ENCODE data around the gene TOX2. TPM values are rescaled to one million over a fixed set of nuclear protein-coding genes. Genes with fewer than 3 reads are reported as not detected.

The TOX2 gene
- total RNA-seq, 1 donor from 2014 or later, result 0.94 TPM

DNA sequence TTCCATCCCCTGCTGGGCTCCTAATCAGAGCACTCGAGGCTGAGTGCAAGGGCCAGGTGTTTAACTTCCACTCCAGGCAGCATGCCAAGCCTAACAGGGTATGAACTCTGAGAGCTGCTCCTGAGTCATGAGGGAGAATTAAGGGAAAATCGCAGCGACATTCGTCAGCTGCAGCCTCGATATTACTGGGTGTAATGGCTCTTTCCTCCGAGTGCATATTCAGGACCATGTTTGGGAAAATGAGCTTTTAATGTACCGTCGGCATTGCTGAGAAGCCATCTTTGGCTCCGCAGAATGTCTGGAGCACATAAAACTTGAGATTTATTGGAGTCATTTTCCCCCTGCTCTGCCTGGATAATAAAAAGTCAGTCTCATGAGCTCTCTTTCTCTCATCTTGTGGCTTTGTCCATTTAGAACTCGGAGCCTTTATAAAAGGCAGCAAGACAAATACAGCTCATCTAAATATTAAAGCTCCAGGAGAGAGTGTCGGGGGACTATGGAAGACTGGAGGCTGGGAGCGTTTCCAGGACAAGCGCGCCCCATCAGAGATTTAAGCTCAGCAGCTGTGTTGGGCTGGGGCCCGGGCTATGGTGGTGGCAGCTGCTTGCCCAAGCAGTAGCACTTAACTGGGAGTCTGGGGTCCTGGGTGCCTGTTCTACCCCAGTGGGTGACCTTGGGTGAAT, 103.7 kb downstream of the TOX2 start:
- Mint-ChIP-seq H3K27ac (peak overlapping the region; percentile 78), H3K4me1 (peaks cover 23% of the 10 kb centered on the region), H3K9me3 (no peaks in the 10 kb centered on the region), H3K4me3 (peak overlapping the region; percentile 20), H3K27me3 (ENCODE audit: low read depth) (peaks cover 8% of the 10 kb centered on the region), H3K36me3 (no peaks in the 10 kb centered on the region)
- TF ChIP-seq, protein P1, sequence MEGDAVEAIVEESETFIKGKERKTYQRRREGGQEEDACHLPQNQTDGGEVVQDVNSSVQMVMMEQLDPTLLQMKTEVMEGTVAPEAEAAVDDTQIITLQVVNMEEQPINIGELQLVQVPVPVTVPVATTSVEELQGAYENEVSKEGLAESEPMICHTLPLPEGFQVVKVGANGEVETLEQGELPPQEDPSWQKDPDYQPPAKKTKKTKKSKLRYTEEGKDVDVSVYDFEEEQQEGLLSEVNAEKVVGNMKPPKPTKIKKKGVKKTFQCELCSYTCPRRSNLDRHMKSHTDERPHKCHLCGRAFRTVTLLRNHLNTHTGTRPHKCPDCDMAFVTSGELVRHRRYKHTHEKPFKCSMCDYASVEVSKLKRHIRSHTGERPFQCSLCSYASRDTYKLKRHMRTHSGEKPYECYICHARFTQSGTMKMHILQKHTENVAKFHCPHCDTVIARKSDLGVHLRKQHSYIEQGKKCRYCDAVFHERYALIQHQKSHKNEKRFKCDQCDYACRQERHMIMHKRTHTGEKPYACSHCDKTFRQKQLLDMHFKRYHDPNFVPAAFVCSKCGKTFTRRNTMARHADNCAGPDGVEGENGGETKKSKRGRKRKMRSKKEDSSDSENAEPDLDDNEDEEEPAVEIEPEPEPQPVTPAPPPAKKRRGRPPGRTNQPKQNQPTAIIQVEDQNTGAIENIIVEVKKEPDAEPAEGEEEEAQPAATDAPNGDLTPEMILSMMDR (IDR thresholded peaks at IDR 0.05; ENCODE audit: unreplicated experiment), result no peak
- DNase-seq (ENCODE audit: low spot score in 2 of 2, unreplicated experiment in 2 of 2), result peak in 1 of 2 experiments; percentile 48

DNA sequence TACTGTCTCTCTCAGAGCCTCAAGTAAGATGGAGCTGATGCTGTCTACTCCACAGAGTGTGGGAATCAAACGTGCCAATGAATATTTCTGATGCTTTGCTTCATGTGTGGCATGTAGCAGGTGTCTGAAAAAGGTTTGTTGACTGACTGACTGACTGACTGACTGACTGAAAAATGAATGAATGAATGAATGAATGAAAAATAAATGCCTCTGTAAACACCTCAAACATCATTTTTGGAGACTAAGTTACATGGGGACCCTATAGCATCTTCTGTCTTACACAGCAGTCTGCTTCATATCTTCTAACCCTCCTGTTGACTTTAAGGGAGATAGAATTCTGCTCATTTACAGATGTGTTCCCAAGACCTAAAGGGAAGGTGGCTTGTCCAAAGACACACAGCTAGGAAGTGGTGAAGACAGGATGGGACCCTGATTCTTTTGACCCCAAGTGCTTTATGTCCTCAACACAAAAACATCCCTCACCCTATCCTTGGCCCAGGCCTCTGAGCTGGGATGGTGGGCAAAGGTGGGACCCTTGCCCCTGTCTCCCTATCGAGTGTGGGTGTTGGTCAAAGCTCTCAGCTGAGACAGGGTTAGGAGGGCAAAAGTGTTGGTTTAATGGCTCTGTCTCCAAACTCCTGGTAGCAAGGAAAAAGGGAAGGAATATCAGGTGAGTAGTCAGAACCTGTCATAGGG, 104.4 kb downstream of the TOX2 start:
- H3K4me3 Mint-ChIP-seq, result no peak overlapping the region
- peaks cover 12% of the 10 kb centered on the region for H3K27me3 Mint-ChIP-seq (ENCODE audit: low read depth)
- TF ChIP-seq, protein P1 (IDR thresholded peaks at IDR 0.05; ENCODE audit: unreplicated experiment), result no peak
- peaks cover 23% of the 10 kb centered on the region for H3K4me1 Mint-ChIP-seq
- H3K36me3 Mint-ChIP-seq, result no peaks in the 10 kb centered on the region
- no peak for DNase-seq (ENCODE audit: low spot score in 2 of 2, unreplicated experiment in 2 of 2)
- H3K9me3 Mint-ChIP-seq, result no peaks in the 10 kb centered on the region
- H3K27ac Mint-ChIP-seq, result peak overlapping the region; percentile 78

DNA sequence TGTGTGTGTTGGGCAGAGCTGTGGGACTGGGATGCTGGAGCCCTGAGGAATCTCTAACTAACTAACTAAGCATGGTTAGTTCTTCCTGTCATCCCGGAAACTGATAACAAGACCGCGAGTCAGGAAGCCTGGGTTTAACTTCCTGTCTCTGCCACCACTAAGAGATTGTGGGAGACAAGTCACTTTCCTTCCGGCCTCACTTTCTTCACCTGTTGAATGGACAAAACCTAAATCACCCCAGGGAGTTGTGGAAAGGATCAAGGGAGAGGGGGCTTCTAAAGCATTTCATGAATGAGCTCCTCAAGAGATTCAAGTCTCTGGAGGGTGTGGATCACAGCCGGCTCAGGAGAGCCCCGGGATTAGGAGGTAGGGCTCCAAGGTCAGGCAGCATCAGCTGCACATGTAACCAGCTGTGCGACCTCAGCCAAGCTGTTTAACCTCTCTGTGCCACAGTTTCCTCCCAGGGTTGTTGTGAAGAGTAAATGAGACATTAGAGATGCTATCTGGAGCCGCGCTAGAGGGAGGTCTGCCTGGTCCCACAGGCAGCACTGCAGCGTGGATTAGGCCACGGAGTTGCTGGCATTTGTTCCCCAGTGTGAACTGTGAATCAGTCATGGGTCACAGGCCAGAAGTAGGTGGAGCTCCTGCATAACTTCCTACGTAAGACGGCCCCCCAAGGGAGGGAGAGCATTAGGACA, 105.1 kb downstream of the TOX2 start:
- Mint-ChIP-seq H3K27me3 (ENCODE audit: low read depth) (peaks cover 14% of the 10 kb centered on the region), H3K36me3 (no peaks in the 10 kb centered on the region), H3K4me1 (peaks cover 20% of the 10 kb centered on the region), H3K4me3 (no peak overlapping the region), H3K9me3 (no peaks in the 10 kb centered on the region), H3K27ac (peak overlapping the region; percentile 10)
- DNase-seq (ENCODE audit: low spot score in 2 of 2, unreplicated experiment in 2 of 2), result no peak
- TF ChIP-seq, protein P1 (IDR thresholded peaks at IDR 0.05; ENCODE audit: unreplicated experiment), result no peak

DNA sequence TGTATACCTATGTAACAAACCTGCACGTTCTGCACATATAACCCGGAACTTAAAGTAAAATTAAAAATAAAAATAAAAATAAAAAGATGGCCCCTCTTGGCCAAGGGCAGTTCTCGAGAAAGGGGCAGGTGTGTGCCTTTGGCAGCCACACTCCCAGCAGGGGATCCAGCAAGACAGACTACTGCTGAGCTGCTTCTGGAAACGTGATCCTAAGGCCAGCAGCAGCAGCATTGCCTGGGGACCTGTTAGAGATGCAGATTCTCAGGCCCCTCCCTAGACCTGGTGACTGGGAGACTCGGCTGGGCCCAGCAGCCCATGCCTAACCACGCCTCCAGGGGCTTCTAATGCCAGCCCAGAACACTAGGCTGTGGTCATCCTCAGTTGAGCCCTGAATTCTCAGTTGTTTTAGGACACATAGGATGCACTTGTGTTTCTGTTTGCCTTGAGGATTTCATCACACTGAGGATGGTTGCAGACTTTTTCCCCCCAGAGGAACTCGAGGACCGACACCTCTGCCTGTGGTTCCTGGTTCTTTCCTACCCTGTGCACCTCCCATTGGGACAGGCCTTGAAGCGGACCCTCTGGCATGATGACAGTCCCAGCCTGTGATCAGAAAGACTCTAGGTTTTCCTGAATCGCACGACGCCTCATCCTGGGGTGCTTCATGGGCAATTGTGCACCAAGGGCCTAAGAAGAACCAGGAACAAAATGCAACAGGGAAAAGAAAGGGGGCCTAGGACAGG, 105.9 kb downstream of the TOX2 start:
- Mint-ChIP-seq H3K4me3 (no peak overlapping the region), H3K4me1 (peaks cover 14% of the 10 kb centered on the region), H3K27me3 (ENCODE audit: low read depth) (peaks cover 20% of the 10 kb centered on the region), H3K36me3 (no peaks in the 10 kb centered on the region), H3K9me3 (no peaks in the 10 kb centered on the region), H3K27ac (no peak overlapping the region)
- TF ChIP-seq, protein P1 (IDR thresholded peaks at IDR 0.05; ENCODE audit: unreplicated experiment), result no peak
- DNase-seq (ENCODE audit: low spot score in 2 of 2, unreplicated experiment in 2 of 2), result no peak

DNA sequence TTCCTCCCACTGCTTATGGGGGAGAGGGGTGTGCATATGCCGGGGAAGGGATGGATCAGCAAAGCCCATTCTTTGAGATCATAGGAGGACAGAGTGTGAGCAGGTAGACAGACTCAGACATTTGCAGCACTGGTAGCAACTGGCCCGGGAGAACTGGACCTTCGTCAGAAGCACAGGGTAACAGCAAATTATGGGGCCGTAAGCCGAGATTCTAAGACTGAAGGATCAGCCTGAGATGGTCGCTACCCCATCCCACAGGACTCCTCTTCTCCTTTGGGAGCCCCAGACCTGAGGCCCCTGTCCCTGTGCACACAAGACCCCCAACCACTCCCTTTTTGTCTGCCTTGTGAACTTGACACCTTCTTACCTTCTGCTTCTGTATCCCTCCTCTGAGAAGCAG, 106.5 kb downstream of the TOX2 start:
- Mint-ChIP-seq H3K27me3 (ENCODE audit: low read depth) (peaks cover 20% of the 10 kb centered on the region), H3K27ac (no peak overlapping the region), H3K4me1 (peaks cover 11% of the 10 kb centered on the region), H3K4me3 (no peak overlapping the region), H3K9me3 (no peaks in the 10 kb centered on the region), H3K36me3 (no peaks in the 10 kb centered on the region)
- TF ChIP-seq, protein P1 (IDR thresholded peaks at IDR 0.05; ENCODE audit: unreplicated experiment), result no peak
- no peak for DNase-seq (ENCODE audit: low spot score in 2 of 2, unreplicated experiment in 2 of 2)
